ENCODE results near the gene SPRN. TPM values are rescaled to one million over a fixed set of nuclear protein-coding genes. Genes with fewer than 3 reads are reported as not detected.
A peak's percentile ranks its signal among the peaks of the same experiment; 100 is the strongest.

The SPRN gene
- total and polyA plus RNA-seq, 2 donors (not counting 1 experiment from before 2014, with no cell fraction given) = not detected

GRCh38 chr10:133391761-133392518, 32.5 kb downstream of the SPRN start:
- peaks cover 65% of the 10 kb centered on the region for H3K4me1 Mint-ChIP-seq
- CTCF ChIA-PET = interaction anchor here (0.9 to 3.9 kb wide), 4 partner anchors 14 to 62 kb away, joined by 3 to 13 read pairs (median 9); no protein-coding TSS in a partner anchor
- Histone ChIP-seq H3K4me2 (replicated peaks; ENCODE audit: low read depth, low read length, poor library complexity, severe bottlenecking) (peak overlapping the region; percentile 83), H3K4me1 (ENCODE audit: control insufficient read depth in 2 of 2, insufficient read depth in 2 of 2, low read length in 2 of 2) (peaks cover 58 to 72% of the 10 kb centered on the region in 2 donors), H3K9ac (ENCODE audit: low read length) (peak overlapping the region; percentile 23), H4K20me1 (ENCODE audit: control insufficient read depth, insufficient read depth, low read length, poor library complexity, severe bottlenecking) (no peaks in the 10 kb centered on the region), H3K36me3 (replicated peaks in 1 of 2; ENCODE audit: control extremely low read depth in 1 of 2, control insufficient read depth in 1 of 2, extremely low read depth in 1 of 2, insufficient read depth in 2 of 2, low read length in 1 of 2) (peaks cover 0 to 18% of the 10 kb centered on the region in 2 experiments), H3K27me3 (replicated peaks in 1 of 4; ENCODE audit: control extremely low read depth in 1 of 4, control insufficient read depth in 3 of 4, insufficient read depth in 4 of 4, low read length in 3 of 4) (no peaks in the 10 kb centered on the region), H3K27ac (ENCODE audit: low read length in 2 of 2) (peak overlapping the region; percentile 77 to 81), H3K9me3 (ENCODE audit: control extremely low read depth in 1 of 3, control insufficient read depth in 2 of 3, insufficient read depth in 1 of 3, low read length in 2 of 3) (no peaks in the 10 kb centered on the region), H2AFZ (ENCODE audit: insufficient read depth, low read depth, low read length, poor library complexity, severe bottlenecking) (peak overlapping the region; percentile 6), H3K4me3 (ENCODE audit: control extremely low read depth in 1 of 5, extremely low read depth in 1 of 5, insufficient read depth in 1 of 5, low read depth in 2 of 5, low read length in 4 of 5) (peak overlapping the region in 3 of 5 experiments; percentile 1 to 38 (median 15)), H3K79me2 (ENCODE audit: control insufficient read depth, insufficient read depth, low read length) (peaks cover 23% of the 10 kb centered on the region)
- H3K4me3 Mint-ChIP-seq = peak overlapping the region; percentile 77
- intact Hi-C loops (cut with micrococcal nuclease) = loop anchor here (5.0 kb wide), 1 partner anchor 115 kb away; the partner anchor contains the start of gene ADAM8
- ATAC-seq (ENCODE audit: low read depth) = no peak
- POLR2A ChIA-PET = interaction anchor here (0.7 to 2.6 kb wide), 3 partner anchors 11 to 815 kb away, joined by 5 to 12 read pairs (median 11); partner anchors contain the start of gene FUOM
- DNase-seq = peak; percentile 71
- WGBS (ENCODE audit: insufficient coverage) = 47% methylated on average over 6 of the region's 12 CpGs
- H3K9me3 Mint-ChIP-seq (ENCODE audit: insufficient read depth) = no peaks in the 10 kb centered on the region
- H3K27ac Mint-ChIP-seq = peak overlapping the region; percentile 92
- no peaks in the 10 kb centered on the region for H3K27me3 Mint-ChIP-seq
- no peak for TF ChIP-seq EZH2 (IDR thresholded peaks at IDR 0.05; ENCODE audit: borderline replicate concordance, insufficient read depth, low read depth, low read length, poor library complexity, severe bottlenecking)
- no peak for TF ChIP-seq CTCF (IDR thresholded peaks at IDR 0.05)
